ENCODE results near the gene COPS3. TPM values are rescaled to one million over a fixed set of nuclear protein-coding genes. Genes with fewer than 3 reads are reported as not detected.

The COPS3 gene
- total and polyA plus RNA-seq, 9 of the 15 experiments (the other 6 are each of a cell fraction or from before 2014, with no cell fraction given), result 92.4 to 295 (median 167) TPM

DNA sequence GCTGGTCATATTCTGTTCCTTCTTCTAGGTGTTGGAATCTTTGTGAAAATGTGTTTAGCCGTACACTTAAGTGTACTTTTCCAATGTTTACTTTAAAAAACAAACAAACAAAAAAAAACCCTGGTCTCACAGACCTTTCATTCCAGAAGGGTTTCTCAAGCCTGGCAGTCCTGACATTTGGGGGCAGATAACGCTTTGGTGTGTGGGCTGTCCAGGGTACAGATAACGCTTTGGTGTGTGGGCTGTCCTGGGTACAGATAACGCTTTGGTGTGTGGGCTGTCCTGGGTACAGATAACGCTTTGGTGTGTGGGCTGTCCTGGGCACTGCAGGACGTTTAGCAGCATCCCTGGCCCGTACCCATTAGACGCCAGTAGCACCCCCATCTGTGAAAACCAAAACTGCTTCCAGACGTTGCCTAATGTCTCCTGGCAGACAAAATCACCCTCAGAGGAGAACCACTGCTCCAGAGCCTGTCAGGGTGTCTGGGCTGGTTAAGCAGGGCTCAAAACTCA, 28.8 kb downstream of the COPS3 start:
- Histone ChIP-seq H2AFZ (ENCODE audit: low read depth, low read length) (no peak overlapping the region), H3K9ac (ENCODE audit: insufficient read depth in 1 of 2, low read depth in 2 of 2, low read length in 2 of 2) (peak overlapping the region in 1 of 2 experiments; percentile 19; a peak in 1 of 4 replicates), H3K4me3 (no peak overlapping the region), H3K4me1 (replicated peaks in 1 of 2; ENCODE audit: control insufficient read depth in 2 of 2, insufficient read depth in 2 of 2, low read length in 2 of 2) (peaks cover 0 to 11% of the 10 kb centered on the region in 2 experiments; a peak in 3 of 5 replicates), H3K36me3 (ENCODE audit: control insufficient read depth, insufficient read depth, low read length) (peaks cover 78% of the 10 kb centered on the region), H3K27ac (ENCODE audit: extremely low read depth, low read depth, low read length) (no peak overlapping the region), H3K27me3 (ENCODE audit: control insufficient read depth in 2 of 2, insufficient read depth in 2 of 2, low read length in 2 of 2) (no peaks in the 10 kb centered on the region), H3K79me2 (ENCODE audit: control insufficient read depth, insufficient read depth, low read length) (no peaks in the 10 kb centered on the region; the same call in 2 of the 3 replicates), H3K4me2 (ENCODE audit: insufficient read depth, low read length) (no peak overlapping the region), H3K9me3 (replicated peaks; ENCODE audit: control insufficient read depth, insufficient read depth, low read depth, low read length) (no peaks in the 10 kb centered on the region), H4K20me1 (replicated peaks; ENCODE audit: control insufficient read depth, insufficient read depth, low read length) (no peaks in the 10 kb centered on the region), H3K9me1 (ENCODE audit: control insufficient read depth, insufficient read depth, low read length) (no peaks in the 10 kb centered on the region)
- in situ Hi-C loops (cut with MboI), result no loop called here
- POLR2A ChIA-PET, result interaction anchor here (0.8 to 1.2 kb wide), 3 partner anchors 8 to 20 kb away, joined by 3 to 6 read pairs (median 4); no protein-coding TSS in a partner anchor
- peak; percentile 76 for FAIRE-seq
- no peak for ATAC-seq
- no peak for DNase-seq (ENCODE audit: extremely low read depth in 1 of 4, low spot score in 3 of 4)
- intact Hi-C loops (cut with micrococcal nuclease), result no loop called here
- CTCF ChIA-PET (ENCODE audit: low intra/inter-chr PET ratio), result no interaction called here
- BruUV-seq (replicated peaks), result no TSS peak
- WGBS (ENCODE audit: insufficient coverage, low coverage, missing lambda C conversion rate), result 48% methylated on average over 7 of the region's 9 CpGs
- TF ChIP-seq TCF3 (CRISPR knock-in tag; IDR thresholded peaks at IDR 0.05) (peak; percentile 65), ZNF584 (CRISPR knock-in tag; IDR thresholded peaks at IDR 0.05; ENCODE audit: low read depth) (no peak), MYNN (IDR thresholded peaks at IDR 0.05) (0 out of 2 replicates have a peak, but pooled peaks have one; percentile 45), MYNN (CRISPR knock-in tag; IDR thresholded peaks at IDR 0.05) (no peak), TAL1 (IDR thresholded peaks at IDR 0.05) (peak; percentile 28; the same call in 1 of the 2 replicates), EGR1 (conservative IDR thresholded peaks at IDR 0.05) (peak; percentile 26; the same call in 1 of the 2 replicates), POLR2AphosphoS2 (IDR thresholded peaks at IDR 0.05; ENCODE audit: low read length) (no peak), PCBP2 (IDR thresholded peaks at IDR 0.05; ENCODE audit: low read depth, low read length, poor library complexity, severe bottlenecking) (no peak), CBFA2T3 (IDR thresholded peaks at IDR 0.05) (peak; percentile 61), ARID1B (IDR thresholded peaks at IDR 0.05) (peak; percentile 52; the same call in 1 of the 2 replicates), CBFA2T2 (conservative IDR thresholded peaks at IDR 0.05) (peak; percentile 50), GATAD2A (IDR thresholded peaks at IDR 0.05) (no peak), TEAD4 (IDR thresholded peaks at IDR 0.05; ENCODE audit: low read length) (peak; percentile 41), TEAD4 (CRISPR knock-in tag; IDR thresholded peaks at IDR 0.05; ENCODE audit: borderline replicate concordance) (no peak), ZNF766 (CRISPR knock-in tag; conservative IDR thresholded peaks at IDR 0.05) (peak; percentile 88)
- TF ChIP-seq, protein P1, sequence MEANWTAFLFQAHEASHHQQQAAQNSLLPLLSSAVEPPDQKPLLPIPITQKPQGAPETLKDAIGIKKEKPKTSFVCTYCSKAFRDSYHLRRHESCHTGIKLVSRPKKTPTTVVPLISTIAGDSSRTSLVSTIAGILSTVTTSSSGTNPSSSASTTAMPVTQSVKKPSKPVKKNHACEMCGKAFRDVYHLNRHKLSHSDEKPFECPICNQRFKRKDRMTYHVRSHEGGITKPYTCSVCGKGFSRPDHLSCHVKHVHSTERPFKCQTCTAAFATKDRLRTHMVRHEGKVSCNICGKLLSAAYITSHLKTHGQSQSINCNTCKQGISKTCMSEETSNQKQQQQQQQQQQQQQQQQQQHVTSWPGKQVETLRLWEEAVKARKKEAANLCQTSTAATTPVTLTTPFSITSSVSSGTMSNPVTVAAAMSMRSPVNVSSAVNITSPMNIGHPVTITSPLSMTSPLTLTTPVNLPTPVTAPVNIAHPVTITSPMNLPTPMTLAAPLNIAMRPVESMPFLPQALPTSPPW (CRISPR knock-in tag; IDR thresholded peaks at IDR 0.05), result 0 out of 2 replicates have a peak, but pooled peaks have one; percentile 9
- TF ChIP-seq, protein P2, sequence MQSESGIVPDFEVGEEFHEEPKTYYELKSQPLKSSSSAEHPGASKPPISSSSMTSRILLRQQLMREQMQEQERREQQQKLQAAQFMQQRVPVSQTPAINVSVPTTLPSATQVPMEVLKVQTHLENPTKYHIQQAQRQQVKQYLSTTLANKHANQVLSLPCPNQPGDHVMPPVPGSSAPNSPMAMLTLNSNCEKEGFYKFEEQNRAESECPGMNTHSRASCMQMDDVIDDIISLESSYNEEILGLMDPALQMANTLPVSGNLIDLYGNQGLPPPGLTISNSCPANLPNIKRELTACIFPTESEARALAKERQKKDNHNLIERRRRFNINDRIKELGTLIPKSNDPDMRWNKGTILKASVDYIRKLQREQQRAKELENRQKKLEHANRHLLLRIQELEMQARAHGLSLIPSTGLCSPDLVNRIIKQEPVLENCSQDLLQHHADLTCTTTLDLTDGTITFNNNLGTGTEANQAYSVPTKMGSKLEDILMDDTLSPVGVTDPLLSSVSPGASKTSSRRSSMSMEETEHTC (IDR thresholded peaks at IDR 0.05), result no peak

All from K562 (cell line).